Measurements from ENCODE around the gene CDH4. TPM values are rescaled to one million over a fixed set of nuclear protein-coding genes. Genes with fewer than 3 reads are reported as not detected.

The CDH4 gene
- total RNA-seq, 2 experiments from 2014 or later: not detected

DNA sequence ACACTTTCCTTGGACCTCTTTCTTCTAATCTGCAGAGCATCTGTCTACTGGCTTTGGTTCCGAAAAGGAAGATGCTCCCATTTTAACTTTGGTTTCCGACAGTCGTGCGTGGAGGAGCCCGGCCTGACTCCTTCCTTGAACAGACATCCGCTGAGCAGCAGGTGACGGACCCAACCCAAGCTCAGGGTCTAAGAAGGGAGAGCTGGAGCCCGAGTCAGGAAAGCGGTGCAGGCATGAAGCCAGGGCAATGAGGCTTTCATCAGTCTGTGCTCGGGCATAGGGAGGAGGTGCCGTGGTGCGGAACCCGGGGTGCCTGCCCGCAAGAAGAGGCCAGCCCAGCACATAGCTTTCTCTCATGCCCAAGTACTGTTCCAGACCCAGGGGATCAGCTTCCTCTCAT, 109.4 kb downstream of the CDH4 start:
- H3K79me2 ChIP-seq (ENCODE audit: insufficient read depth, low read depth, low read length): no peaks in the 10 kb centered on the region
- H2AFZ ChIP-seq (ENCODE audit: low read length): no peak overlapping the region
- no peak overlapping the region for H3K27ac ChIP-seq (ENCODE audit: low read depth, low read length, poor library complexity, severe bottlenecking)
- no peak overlapping the region for H3K4me2 ChIP-seq (ENCODE audit: low read length)
- ChIA-PET CTCF (ENCODE audit: unreplicated experiment) (no interaction called here), POLR2A (no interaction called here)
- H3K9me2 ChIP-seq (ENCODE audit: insufficient read depth, low read length): no peaks in the 10 kb centered on the region
- intact Hi-C loops (cut with micrococcal nuclease; ENCODE audit: unreplicated experiment): no loop called here
- DNase-seq (ENCODE audit: low spot score): no peak
- H4K20me1 ChIP-seq (ENCODE audit: insufficient read depth, low read length): no peaks in the 10 kb centered on the region
- BruUV-seq (replicated peaks): no TSS peak
- H3K9me3 ChIP-seq (ENCODE audit: low read length): no peaks in the 10 kb centered on the region
- no peaks in the 10 kb centered on the region for H3K36me3 ChIP-seq (ENCODE audit: insufficient read depth, low read length)
- no peak for TF ChIP-seq EZH2phosphoT487 (IDR thresholded peaks at IDR 0.05; ENCODE audit: borderline replicate concordance, low read depth, low read length)
- no peak for TF ChIP-seq CTCF (conservative IDR thresholded peaks at IDR 0.05; ENCODE audit: low read length)
- no peak overlapping the region for H3K4me3 ChIP-seq (ENCODE audit: low read depth, low read length, poor library complexity, severe bottlenecking)
- H3K4me1 ChIP-seq (ENCODE audit: insufficient read depth, low read length, poor library complexity, severe bottlenecking): no peaks in the 10 kb centered on the region

DNA sequence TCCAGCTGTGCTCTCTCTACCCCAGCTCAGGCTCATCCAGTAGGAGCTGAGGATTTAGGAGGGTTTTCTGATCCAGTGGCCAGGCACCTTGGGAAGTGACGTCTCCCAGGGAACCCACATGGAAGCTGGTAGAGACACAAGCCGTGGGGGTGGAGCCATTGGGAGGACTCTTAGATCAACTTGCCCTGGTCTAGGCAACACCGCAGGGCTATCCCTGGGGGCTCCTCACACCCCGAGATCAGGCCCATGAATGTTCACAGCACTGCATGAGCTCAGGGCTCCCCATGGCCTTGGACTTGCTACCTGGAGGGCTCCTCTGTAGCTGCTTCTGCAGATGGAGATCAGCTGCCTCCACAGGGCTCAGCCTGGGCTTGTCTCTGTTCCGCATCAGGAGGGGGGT, 112.1 kb downstream of the CDH4 start:
- no peaks in the 10 kb centered on the region for H3K9me2 ChIP-seq (ENCODE audit: insufficient read depth, low read length)
- no peak overlapping the region for H3K4me3 ChIP-seq (ENCODE audit: low read depth, low read length, poor library complexity, severe bottlenecking)
- no peaks in the 10 kb centered on the region for H3K4me1 ChIP-seq (ENCODE audit: insufficient read depth, low read length, poor library complexity, severe bottlenecking)
- no peak for DNase-seq (ENCODE audit: low spot score)
- no peak overlapping the region for H3K27ac ChIP-seq (ENCODE audit: low read depth, low read length, poor library complexity, severe bottlenecking)
- CTCF ChIA-PET (ENCODE audit: unreplicated experiment): no interaction called here
- TF ChIP-seq CTCF (conservative IDR thresholded peaks at IDR 0.05; ENCODE audit: low read length) (no peak), EZH2phosphoT487 (IDR thresholded peaks at IDR 0.05; ENCODE audit: borderline replicate concordance, low read depth, low read length) (no peak)
- H3K36me3 ChIP-seq (ENCODE audit: insufficient read depth, low read length): no peaks in the 10 kb centered on the region
- no TSS peak for BruUV-seq (replicated peaks)
- H2AFZ ChIP-seq (ENCODE audit: low read length): no peak overlapping the region
- H4K20me1 ChIP-seq (ENCODE audit: insufficient read depth, low read length): no peaks in the 10 kb centered on the region
- H3K9me3 ChIP-seq (ENCODE audit: low read length): no peaks in the 10 kb centered on the region
- H3K79me2 ChIP-seq (ENCODE audit: insufficient read depth, low read depth, low read length): no peaks in the 10 kb centered on the region
- H3K4me2 ChIP-seq (ENCODE audit: low read length): no peak overlapping the region
- POLR2A ChIA-PET: no interaction called here
- intact Hi-C loops (cut with micrococcal nuclease; ENCODE audit: unreplicated experiment): no loop called here

DNA sequence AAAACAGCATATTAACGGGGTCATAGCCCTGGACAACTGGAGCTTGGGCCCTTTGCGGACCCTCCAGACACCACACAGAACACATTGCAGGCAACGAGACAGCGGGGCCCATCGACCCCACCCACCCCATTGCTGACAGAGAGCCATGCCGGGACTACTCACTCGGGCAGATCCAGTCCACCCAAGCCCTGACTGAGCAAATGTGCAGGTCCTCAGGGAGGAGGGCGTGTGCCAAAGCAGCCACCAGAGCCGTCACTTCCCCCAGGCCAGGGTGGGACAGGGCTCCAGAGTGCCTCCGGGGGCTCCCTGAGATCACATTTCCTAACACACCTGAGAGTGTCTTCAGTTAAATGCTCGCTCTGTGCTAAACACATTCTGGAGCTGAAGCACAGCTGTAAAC, 114.9 kb downstream of the CDH4 start:
- intact Hi-C loops (cut with micrococcal nuclease; ENCODE audit: unreplicated experiment): no loop called here
- H2AFZ ChIP-seq (ENCODE audit: low read length): no peak overlapping the region
- no peaks in the 10 kb centered on the region for H3K9me2 ChIP-seq (ENCODE audit: insufficient read depth, low read length)
- H3K4me1 ChIP-seq (ENCODE audit: insufficient read depth, low read length, poor library complexity, severe bottlenecking): no peaks in the 10 kb centered on the region
- H3K36me3 ChIP-seq (ENCODE audit: insufficient read depth, low read length): no peaks in the 10 kb centered on the region
- DNase-seq (ENCODE audit: low spot score): no peak
- BruUV-seq (replicated peaks): no TSS peak
- no peak overlapping the region for H3K27ac ChIP-seq (ENCODE audit: low read depth, low read length, poor library complexity, severe bottlenecking)
- POLR2A ChIA-PET: no interaction called here
- H3K79me2 ChIP-seq (ENCODE audit: insufficient read depth, low read depth, low read length): no peaks in the 10 kb centered on the region
- TF ChIP-seq EZH2phosphoT487 (IDR thresholded peaks at IDR 0.05; ENCODE audit: borderline replicate concordance, low read depth, low read length): no peak
- no peak for TF ChIP-seq CTCF (conservative IDR thresholded peaks at IDR 0.05; ENCODE audit: low read length)
- no peak overlapping the region for H3K4me3 ChIP-seq (ENCODE audit: low read depth, low read length, poor library complexity, severe bottlenecking)
- H3K9me3 ChIP-seq (ENCODE audit: low read length): no peaks in the 10 kb centered on the region
- H4K20me1 ChIP-seq (ENCODE audit: insufficient read depth, low read length): no peaks in the 10 kb centered on the region
- CTCF ChIA-PET (ENCODE audit: unreplicated experiment): no interaction called here
- H3K4me2 ChIP-seq (ENCODE audit: low read length): no peak overlapping the region

Measured in OCI-LY7 (cell line).